HepG2 (cell line): Measurements from ENCODE around the gene RASGRP4. TPM values are rescaled to one million over a fixed set of nuclear protein-coding genes. Genes with fewer than 3 reads are reported as not detected.
A peak's percentile ranks its signal among the peaks of the same experiment; 100 is the strongest.

Experiments
- ARHGAP35 ChIP-seq: sonication (generic); formaldehyde crosslinking; IDR thresholded peaks from 2 replicates; pipeline ENCODE4 v1.9.0; 2022; ENCODE audit warnings: mild to moderate bottlenecking, inconsistent platforms, moderate library complexity, missing genetic modification reagents, borderline replicate concordance
- KDM3A ChIP-seq: IDR thresholded peaks from 2 replicates; pipeline ENCODE4 v1.6.1; 2018; ENCODE audit warnings: low read depth, missing compliant biosample characterization
- LCORL ChIP-seq, 2 experiments: fragments of 450-650 bp in 1 of 2; sonication (generic) in 1 of 2; formaldehyde crosslinking in 1 of 2; IDR thresholded peaks; 2 replicates each; pipeline versions ENCODE4 v1.5.0 to v1.6.1; 2017 to 2020; ENCODE audit warnings: antibody characterized with exemption in 1 of 2, missing genetic modification reagents in 1 of 2
- MEIS2 ChIP-seq: sonication (generic); formaldehyde crosslinking; IDR thresholded peaks from 2 replicates; pipeline ENCODE4 v1.9.0; 2021; ENCODE audit warnings: mild to moderate bottlenecking, missing genetic modification reagents
- NFIB ChIP-seq: sonication (generic); formaldehyde crosslinking; IDR thresholded peaks from 2 replicates; pipeline ENCODE4 v1.9.0; 2021; ENCODE audit warnings: missing genetic modification reagents, mild to moderate bottlenecking, borderline replicate concordance
- SRY ChIP-seq: sonication (generic); formaldehyde crosslinking; IDR thresholded peaks from 2 replicates; pipeline ENCODE4 v1.8.0; 2022; ENCODE audit warnings: mild to moderate bottlenecking, missing genetic modification reagents
- TSC22D2 ChIP-seq: sonication (generic); formaldehyde crosslinking; IDR thresholded peaks from 2 replicates; pipeline ENCODE4 v1.5.1; 2020; ENCODE audit warnings: missing genetic modification reagents, mild to moderate bottlenecking, borderline replicate concordance
- U2AF2 ChIP-seq: fragments of 200-400 bp; formaldehyde crosslinking; IDR thresholded peaks from 2 replicates; pipeline ENCODE4 v1.6.1; 2017; ENCODE audit warnings: low read depth, mild to moderate bottlenecking, low read length
- ZFX ChIP-seq: sonication (generic); formaldehyde crosslinking; IDR thresholded peaks from 2 replicates; pipeline ENCODE4 v1.4.0; 2020; ENCODE audit warnings: mild to moderate bottlenecking, low read depth, missing genetic modification reagents, moderate library complexity
- ZNF263 ChIP-seq: sonication (generic); formaldehyde crosslinking; IDR thresholded peaks from 2 replicates; pipeline ENCODE4 v1.4.0; 2020; ENCODE audit warnings: missing genetic modification reagents
- ZNF329 ChIP-seq: sonication (generic); formaldehyde crosslinking; IDR thresholded peaks from 2 replicates; pipeline ENCODE4 v1.9.0; 2021; ENCODE audit warnings: low read depth, mild to moderate bottlenecking, missing genetic modification reagents
- ZNF432 ChIP-seq: sonication (generic); formaldehyde crosslinking; IDR thresholded peaks from 2 replicates; pipeline ENCODE4 v1.5.0; 2020; ENCODE audit warnings: missing genetic modification reagents, mild to moderate bottlenecking, borderline replicate concordance
- ZNF451 ChIP-seq: sonication (generic); formaldehyde crosslinking; IDR thresholded peaks from 2 replicates; pipeline ENCODE4 v1.5.0; 2020; ENCODE audit warnings: mild to moderate bottlenecking, missing genetic modification reagents
- ZNF460 ChIP-seq: sonication (generic); formaldehyde crosslinking; IDR thresholded peaks from 2 replicates; pipeline ENCODE4 v1.5.1; 2020; ENCODE audit warnings: missing genetic modification reagents, mild to moderate bottlenecking, borderline replicate concordance
- polyA plus RNA-seq, 8 experiments: library from polyadenylated mRNA; depleted of rRNA in 3 of 8; stranded (reverse) in 7 of 8; unstranded in 1 of 8; fragments of >200 nt; fragmentation: Illumina TruSeq in 4 of 8; extraction: Trizol in 4 of 8; gene quantifications; 2 replicates each; pipeline versions ENCODE4 v1.2.1 to v1.2.3, GENCODE V29; 2011 to 2016; ENCODE audit warnings: low read depth in 4 of 8, missing spikeins in 1 of 8, mixed read lengths in 1 of 8; ENCODE audit not compliant: insufficient read depth in 1 of 8
- total RNA-seq, 5 experiments: library from RNA; depleted of rRNA; stranded (reverse); fragments of >200 nt; fragmentation: Illumina TruSeq; extraction: Trizol; gene quantifications; 2 replicates each; pipeline ENCODE4 v1.2.3, GENCODE V29; 2016; ENCODE audit warnings: low read depth in 1 of 5
- TF ChIP-seq, protein P1 (sequence below): sonication (generic); formaldehyde crosslinking; IDR thresholded peaks from 2 replicates; pipeline ENCODE4 v1.9.0; 2022; ENCODE audit warnings: missing genetic modification reagents, mild to moderate bottlenecking, borderline replicate concordance
- TF ChIP-seq, protein P2 (sequence below): sonication (generic); formaldehyde crosslinking; IDR thresholded peaks from 2 replicates; pipeline ENCODE4 v1.4.0; 2020; ENCODE audit warnings: mild to moderate bottlenecking, missing genetic modification reagents
- TF ChIP-seq, protein P3 (sequence below): IDR thresholded peaks from 2 replicates; pipeline ENCODE4 v1.6.1; 2012; ENCODE audit warnings: low read length, improper control_type of control experiment
- TF ChIP-seq, protein P4 (sequence below): sonication (generic); formaldehyde crosslinking; IDR thresholded peaks from 2 replicates; pipeline ENCODE4 v1.8.1; 2023; ENCODE audit warnings: mild to moderate bottlenecking, missing genetic modification reagents, borderline replicate concordance
- TF ChIP-seq, protein P5 (sequence below): sonication (generic); formaldehyde crosslinking; IDR thresholded peaks from 2 replicates; pipeline ENCODE4 v1.5.0; 2020; ENCODE audit warnings: missing genetic modification reagents

The RASGRP4 gene
- total and polyA plus RNA-seq, 2 of the 13 experiments (the other 11 are each of a cell fraction or from before 2014, with no cell fraction given): not detected

DNA sequence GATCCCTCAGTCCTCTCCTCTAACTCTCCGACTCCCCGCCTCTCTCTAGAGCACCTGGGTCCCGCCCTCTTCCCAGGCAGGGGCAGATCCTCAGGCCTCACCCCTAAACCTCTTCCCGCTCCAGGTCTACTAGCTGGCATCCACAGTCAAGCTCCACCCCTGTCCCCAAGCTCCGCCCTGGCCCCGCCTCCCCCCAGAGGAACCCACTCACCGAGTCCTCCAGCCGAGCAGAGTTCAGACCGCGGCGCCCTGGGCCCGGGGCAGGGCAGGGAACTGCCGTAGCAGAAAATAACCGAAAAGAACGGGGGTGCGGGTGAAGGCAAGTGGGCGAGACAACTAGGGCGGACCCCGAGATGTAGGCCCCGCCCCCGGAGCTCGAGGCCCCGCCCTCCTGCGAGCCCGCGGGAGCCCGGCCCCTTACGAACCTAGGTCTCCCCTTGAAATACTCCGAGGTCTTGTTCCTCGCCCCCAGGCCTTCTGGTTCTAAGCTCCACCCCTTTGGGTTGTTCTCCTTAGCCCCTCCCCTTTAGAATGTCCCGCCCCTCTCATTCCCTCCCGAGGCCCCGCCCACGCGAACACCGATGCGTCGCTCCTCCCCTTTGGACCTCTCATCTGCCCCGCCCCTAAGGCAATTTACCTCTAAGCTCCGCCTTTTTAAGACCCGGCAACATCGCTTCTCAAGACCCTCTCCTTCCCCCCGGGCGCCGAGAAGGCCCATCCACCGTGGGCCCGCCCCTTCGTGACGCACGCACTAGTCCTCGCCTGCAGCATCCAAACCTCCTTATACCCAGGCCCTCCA, 38.3 kb downstream of the RASGRP4 start, which contains the start of gene GGN (continued):
- no peak for TF ChIP-seq SRY (CRISPR knock-in tag)
- TF ChIP-seq U2AF2: no peak
- no peak for TF ChIP-seq KDM3A (CRISPR knock-in tag)
- TF ChIP-seq ZNF460 (CRISPR knock-in tag): no peak
- 0 out of 2 replicates have a peak, but pooled peaks have one; percentile 22 for TF ChIP-seq MEIS2 (CRISPR knock-in tag)
- TF ChIP-seq, protein P1, sequence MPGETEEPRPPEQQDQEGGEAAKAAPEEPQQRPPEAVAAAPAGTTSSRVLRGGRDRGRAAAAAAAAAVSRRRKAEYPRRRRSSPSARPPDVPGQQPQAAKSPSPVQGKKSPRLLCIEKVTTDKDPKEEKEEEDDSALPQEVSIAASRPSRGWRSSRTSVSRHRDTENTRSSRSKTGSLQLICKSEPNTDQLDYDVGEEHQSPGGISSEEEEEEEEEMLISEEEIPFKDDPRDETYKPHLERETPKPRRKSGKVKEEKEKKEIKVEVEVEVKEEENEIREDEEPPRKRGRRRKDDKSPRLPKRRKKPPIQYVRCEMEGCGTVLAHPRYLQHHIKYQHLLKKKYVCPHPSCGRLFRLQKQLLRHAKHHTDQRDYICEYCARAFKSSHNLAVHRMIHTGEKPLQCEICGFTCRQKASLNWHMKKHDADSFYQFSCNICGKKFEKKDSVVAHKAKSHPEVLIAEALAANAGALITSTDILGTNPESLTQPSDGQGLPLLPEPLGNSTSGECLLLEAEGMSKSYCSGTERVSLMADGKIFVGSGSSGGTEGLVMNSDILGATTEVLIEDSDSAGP (CRISPR knock-in tag): no peak
- TF ChIP-seq, protein P2, sequence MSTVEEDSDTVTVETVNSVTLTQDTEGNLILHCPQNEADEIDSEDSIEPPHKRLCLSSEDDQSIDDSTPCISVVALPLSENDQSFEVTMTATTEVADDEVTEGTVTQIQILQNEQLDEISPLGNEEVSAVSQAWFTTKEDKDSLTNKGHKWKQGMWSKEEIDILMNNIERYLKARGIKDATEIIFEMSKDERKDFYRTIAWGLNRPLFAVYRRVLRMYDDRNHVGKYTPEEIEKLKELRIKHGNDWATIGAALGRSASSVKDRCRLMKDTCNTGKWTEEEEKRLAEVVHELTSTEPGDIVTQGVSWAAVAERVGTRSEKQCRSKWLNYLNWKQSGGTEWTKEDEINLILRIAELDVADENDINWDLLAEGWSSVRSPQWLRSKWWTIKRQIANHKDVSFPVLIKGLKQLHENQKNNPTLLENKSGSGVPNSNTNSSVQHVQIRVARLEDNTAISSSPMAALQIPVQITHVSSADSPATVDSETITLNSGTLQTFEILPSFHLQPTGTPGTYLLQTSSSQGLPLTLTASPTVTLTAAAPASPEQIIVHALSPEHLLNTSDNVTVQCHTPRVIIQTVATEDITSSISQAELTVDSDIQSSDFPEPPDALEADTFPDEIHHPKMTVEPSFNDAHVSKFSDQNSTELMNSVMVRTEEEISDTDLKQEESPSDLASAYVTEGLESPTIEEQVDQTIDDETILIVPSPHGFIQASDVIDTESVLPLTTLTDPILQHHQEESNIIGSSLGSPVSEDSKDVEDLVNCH (CRISPR knock-in tag): no peak
- TF ChIP-seq ZNF329 (CRISPR knock-in tag): no peak
- TF ChIP-seq, protein P3, sequence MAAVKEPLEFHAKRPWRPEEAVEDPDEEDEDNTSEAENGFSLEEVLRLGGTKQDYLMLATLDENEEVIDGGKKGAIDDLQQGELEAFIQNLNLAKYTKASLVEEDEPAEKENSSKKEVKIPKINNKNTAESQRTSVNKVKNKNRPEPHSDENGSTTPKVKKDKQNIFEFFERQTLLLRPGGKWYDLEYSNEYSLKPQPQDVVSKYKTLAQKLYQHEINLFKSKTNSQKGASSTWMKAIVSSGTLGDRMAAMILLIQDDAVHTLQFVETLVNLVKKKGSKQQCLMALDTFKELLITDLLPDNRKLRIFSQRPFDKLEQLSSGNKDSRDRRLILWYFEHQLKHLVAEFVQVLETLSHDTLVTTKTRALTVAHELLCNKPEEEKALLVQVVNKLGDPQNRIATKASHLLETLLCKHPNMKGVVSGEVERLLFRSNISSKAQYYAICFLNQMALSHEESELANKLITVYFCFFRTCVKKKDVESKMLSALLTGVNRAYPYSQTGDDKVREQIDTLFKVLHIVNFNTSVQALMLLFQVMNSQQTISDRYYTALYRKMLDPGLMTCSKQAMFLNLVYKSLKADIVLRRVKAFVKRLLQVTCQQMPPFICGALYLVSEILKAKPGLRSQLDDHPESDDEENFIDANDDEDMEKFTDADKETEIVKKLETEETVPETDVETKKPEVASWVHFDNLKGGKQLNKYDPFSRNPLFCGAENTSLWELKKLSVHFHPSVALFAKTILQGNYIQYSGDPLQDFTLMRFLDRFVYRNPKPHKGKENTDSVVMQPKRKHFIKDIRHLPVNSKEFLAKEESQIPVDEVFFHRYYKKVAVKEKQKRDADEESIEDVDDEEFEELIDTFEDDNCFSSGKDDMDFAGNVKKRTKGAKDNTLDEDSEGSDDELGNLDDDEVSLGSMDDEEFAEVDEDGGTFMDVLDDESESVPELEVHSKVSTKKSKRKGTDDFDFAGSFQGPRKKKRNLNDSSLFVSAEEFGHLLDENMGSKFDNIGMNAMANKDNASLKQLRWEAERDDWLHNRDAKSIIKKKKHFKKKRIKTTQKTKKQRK: no peak
- no peak for TF ChIP-seq ZNF432 (CRISPR knock-in tag)
- TF ChIP-seq TSC22D2 (CRISPR knock-in tag): no peak
- TF ChIP-seq ZNF263: no peak
- TF ChIP-seq, protein P4, sequence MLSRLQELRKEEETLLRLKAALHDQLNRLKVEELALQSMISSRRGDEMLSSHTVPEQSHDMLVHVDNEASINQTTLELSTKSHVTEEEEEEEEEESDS (CRISPR knock-in tag): no peak
- TF ChIP-seq, protein P5, sequence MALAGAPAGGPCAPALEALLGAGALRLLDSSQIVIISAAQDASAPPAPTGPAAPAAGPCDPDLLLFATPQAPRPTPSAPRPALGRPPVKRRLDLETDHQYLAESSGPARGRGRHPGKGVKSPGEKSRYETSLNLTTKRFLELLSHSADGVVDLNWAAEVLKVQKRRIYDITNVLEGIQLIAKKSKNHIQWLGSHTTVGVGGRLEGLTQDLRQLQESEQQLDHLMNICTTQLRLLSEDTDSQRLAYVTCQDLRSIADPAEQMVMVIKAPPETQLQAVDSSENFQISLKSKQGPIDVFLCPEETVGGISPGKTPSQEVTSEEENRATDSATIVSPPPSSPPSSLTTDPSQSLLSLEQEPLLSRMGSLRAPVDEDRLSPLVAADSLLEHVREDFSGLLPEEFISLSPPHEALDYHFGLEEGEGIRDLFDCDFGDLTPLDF: no peak
- no peak for TF ChIP-seq LCORL (IDR thresholded peaks at IDR 0.05)
- TF ChIP-seq LCORL (CRISPR knock-in tag; IDR thresholded peaks at IDR 0.05): no peak
- TF ChIP-seq NFIB (CRISPR knock-in tag): no peak
- no peak for TF ChIP-seq ZNF451 (CRISPR knock-in tag)
- TF ChIP-seq ZFX (CRISPR knock-in tag): peak; percentile 48
- TF ChIP-seq ARHGAP35 (CRISPR knock-in tag): no peak
